GM06990 (cell line): ENCODE data around the gene DPH6.

Experiments
- DNase-seq: peaks from one replicate; pipeline ENCODE4 v3.0.0-alpha.2; 2011; ENCODE audit not compliant: insufficient read length; ENCODE audit errors: extremely low read depth
- H3K27me3 ChIP-seq: replicated peaks from 2 replicates; pipeline ENCODE4 v1.6.0; 2011; ENCODE audit warnings: low read length; ENCODE audit not compliant: control insufficient read depth, insufficient read depth
- H3K36me3 ChIP-seq: 2 replicates; pipeline ENCODE4 v1.5.1; 2011; ENCODE audit warnings: low read length; ENCODE audit not compliant: control insufficient read depth, insufficient read depth
- H3K4me3 ChIP-seq: replicated peaks from 2 replicates; pipeline ENCODE4 v1.5.1; 2011; ENCODE audit warnings: low read depth, mild to moderate bottlenecking, control low read depth, low read length
- CTCF ChIP-seq: IDR thresholded peaks from 2 replicates; pipeline ENCODE4 v1.5.1; 2011; ENCODE audit warnings: low read length, control low read depth, mild to moderate bottlenecking, inconsistent platforms; ENCODE audit not compliant: insufficient read depth, poor library complexity, severe bottlenecking

Gene DPH6

GRCh38 chr15:35566991-35567390, 21.0 kb upstream of the DPH6 start:
- Histone ChIP-seq H3K36me3 (no peaks in the 10 kb centered on the region), H3K4me3 (no peak overlapping the region), H3K27me3 (no peaks in the 10 kb centered on the region)
- TF ChIP-seq CTCF, result no peak
- DNase-seq, result no peak

- no peak for DNase-seq
- no peak overlapping the region for H3K4me3 ChIP-seq
- H3K36me3 ChIP-seq, result no peaks in the 10 kb centered on the region
- no peaks in the 10 kb centered on the region for H3K27me3 ChIP-seq
- TF ChIP-seq CTCF, result no peak
Observed at GRCh38 chr15:35565901-35566300, 19.9 kb upstream of the DPH6 start.

- DNase-seq, result no peak
- Histone ChIP-seq H3K27me3 (no peaks in the 10 kb centered on the region), H3K4me3 (no peak overlapping the region), H3K36me3 (no peaks in the 10 kb centered on the region)
- TF ChIP-seq CTCF, result no peak
Observed at GRCh38 chr15:35562641-35563040, 16.7 kb upstream of the DPH6 start.

GRCh38 chr15:35561308-35561707, 15.3 kb upstream of the DPH6 start:
- Histone ChIP-seq H3K4me3 (no peak overlapping the region), H3K36me3 (no peaks in the 10 kb centered on the region), H3K27me3 (no peaks in the 10 kb centered on the region)
- no peak for TF ChIP-seq CTCF
- DNase-seq, result no peak

GRCh38 chr15:35560870-35561269, 14.9 kb upstream of the DPH6 start:
- no peak overlapping the region for H3K4me3 ChIP-seq
- H3K27me3 ChIP-seq, result no peaks in the 10 kb centered on the region
- H3K36me3 ChIP-seq, result no peaks in the 10 kb centered on the region
- DNase-seq, result no peak
- no peak for TF ChIP-seq CTCF

GRCh38 chr15:35560258-35560657, 14.3 kb upstream of the DPH6 start:
- TF ChIP-seq CTCF, result no peak
- Histone ChIP-seq H3K36me3 (no peaks in the 10 kb centered on the region), H3K27me3 (no peaks in the 10 kb centered on the region), H3K4me3 (no peak overlapping the region)
- no peak for DNase-seq
